Panc1 (cell line): ENCODE measurements around the gene VPS51. TPM values are rescaled to one million over a fixed set of nuclear protein-coding genes. Genes with fewer than 3 reads are reported as not detected.

Source experiments
- ATAC-seq: fragments of 200-7000 bp; cut with Tn5 transposase; 2 replicates; pipeline ENCODE4 v1.9.1; 2020; ENCODE audit warnings: mild to moderate bottlenecking, moderate library complexity
- BruUV-seq: library from RNA; stranded (reverse); fragments of 400-500 nt; replicated peaks from 2 replicates; lab custom pipeline; 2021; lab: Mats Ljungman, UMichigan
- CTCF ChIA-PET: fragments of 300-600 bp; sonication (Branson Sonifier 250); formaldehyde crosslinking; loops from one replicate; lab custom pipeline; 2022; ENCODE audit warnings: antibody characterized with exemption; lab: Charles Lee
- POLR2A ChIA-PET: fragments of 300-600 bp; sonication (Branson Sonifier 250); formaldehyde crosslinking; loops from one replicate; lab custom pipeline; 2022; ENCODE audit warnings: antibody characterized with exemption; lab: Charles Lee
- DNase-seq: peaks from one replicate; pipeline ENCODE4 v3.0.0-alpha.2; 2010; ENCODE audit warnings: low read depth, low spot score
- H3K27ac ChIP-seq: 2 replicates; pipeline ENCODE4 v1.5.1; 2011; ENCODE audit warnings: mild to moderate bottlenecking, low read length, inconsistent platforms
- H3K27me3 ChIP-seq: fragments of 200-500 bp; sonication (Bioruptor generic); 2 replicates; pipeline ENCODE4 v1.6.0; 2014; ENCODE audit warnings: low read length, inconsistent platforms; ENCODE audit not compliant: control insufficient read depth, insufficient read depth
- H3K36me3 ChIP-seq: fragments of 200-500 bp; sonication (Bioruptor generic); 2 replicates; pipeline ENCODE4 v1.5.1; 2014; ENCODE audit warnings: inconsistent platforms, mild to moderate bottlenecking, low read length, moderate library complexity; ENCODE audit not compliant: control insufficient read depth, insufficient read depth
- H3K4me1 ChIP-seq: 2 replicates; pipeline ENCODE4 v1.5.1; 2011; ENCODE audit warnings: inconsistent platforms, mild to moderate bottlenecking, low read length, moderate library complexity; ENCODE audit not compliant: control insufficient read depth, insufficient read depth
- H3K4me3 ChIP-seq, 2 experiments: 2 replicates each; pipeline ENCODE4 v1.5.1; 2011 to 2012; ENCODE audit warnings: low read depth in 2 of 2, low read length in 2 of 2, mild to moderate bottlenecking in 2 of 2, inconsistent platforms in 1 of 2, moderate library complexity in 1 of 2
- H3K9me3 ChIP-seq: fragments of 200-500 bp; sonication (Bioruptor generic); 2 replicates; pipeline ENCODE4 v1.5.1; 2014; ENCODE audit warnings: low read depth, mild to moderate bottlenecking, inconsistent platforms, low read length, moderate library complexity; ENCODE audit not compliant: control insufficient read depth, insufficient read depth
- CTCF ChIP-seq: fragments of 450-650 bp; IDR thresholded peaks from 2 replicates; pipeline ENCODE4 v1.5.1; 2017; ENCODE audit warnings: mild to moderate bottlenecking
- POLR2AphosphoS5 ChIP-seq: IDR thresholded peaks from 2 replicates; pipeline ENCODE4 v1.6.1; 2012; ENCODE audit warnings: mild to moderate bottlenecking, low read depth, low read length, moderate library complexity
- SIN3A ChIP-seq: IDR thresholded peaks from 2 replicates; pipeline ENCODE4 v1.6.1; 2012; ENCODE audit warnings: low read depth, mild to moderate bottlenecking, low read length, moderate library complexity, borderline replicate concordance; ENCODE audit not compliant: insufficient read depth
- TCF7L2 ChIP-seq: IDR thresholded peaks from 2 replicates; pipeline ENCODE4 v1.6.1; 2011; ENCODE audit warnings: mild to moderate bottlenecking, low read depth, low read length, inconsistent platforms
- in situ Hi-C: cut with HindIII; loops from 2 replicates; pipeline ENCODE4 v1.10.0; 2016; ENCODE audit warnings: low sequenced_read_pairs, low pct_unique_long_range_greater_than_20kb
- intact Hi-C: fragments of 100-400 bp; cut with micrococcal nuclease; formaldehyde crosslinking; loops from one replicate; pipeline ENCODE4 v1.10.0; 2022; ENCODE audit not compliant: unreplicated experiment
- total RNA-seq: library from RNA; stranded (reverse); gene quantifications from one replicate; pipeline ENCODE4 v1.2.1, GENCODE V29; 2021; ENCODE audit not compliant: unreplicated experiment
- TF ChIP-seq, protein P1 (sequence below), 2 experiments: IDR thresholded peaks; 2 replicates each; pipeline ENCODE4 v1.6.1; 2011 to 2012; ENCODE audit warnings: low read depth in 2 of 2, control low read depth in 1 of 2, low read length in 1 of 2, mild to moderate bottlenecking in 1 of 2, moderate library complexity in 1 of 2; ENCODE audit not compliant: insufficient read depth in 1 of 2

VPS51 gene
- total RNA-seq, 1 experiment from 2014 or later: 101 TPM

GRCh38 chr11:65136515-65137096 is 40.6 kb downstream of the VPS51 start:
- peaks cover 16% of the 10 kb centered on the region for H3K4me1 ChIP-seq
- no peaks in the 10 kb centered on the region for H3K9me3 ChIP-seq
- POLR2A ChIA-PET: interaction anchor here (0.7 kb wide), 1 partner anchor 361 kb away, joined by 10 read pairs; no protein-coding TSS in a partner anchor
- no peak overlapping the region for H3K27ac ChIP-seq
- TF ChIP-seq, protein P1, sequence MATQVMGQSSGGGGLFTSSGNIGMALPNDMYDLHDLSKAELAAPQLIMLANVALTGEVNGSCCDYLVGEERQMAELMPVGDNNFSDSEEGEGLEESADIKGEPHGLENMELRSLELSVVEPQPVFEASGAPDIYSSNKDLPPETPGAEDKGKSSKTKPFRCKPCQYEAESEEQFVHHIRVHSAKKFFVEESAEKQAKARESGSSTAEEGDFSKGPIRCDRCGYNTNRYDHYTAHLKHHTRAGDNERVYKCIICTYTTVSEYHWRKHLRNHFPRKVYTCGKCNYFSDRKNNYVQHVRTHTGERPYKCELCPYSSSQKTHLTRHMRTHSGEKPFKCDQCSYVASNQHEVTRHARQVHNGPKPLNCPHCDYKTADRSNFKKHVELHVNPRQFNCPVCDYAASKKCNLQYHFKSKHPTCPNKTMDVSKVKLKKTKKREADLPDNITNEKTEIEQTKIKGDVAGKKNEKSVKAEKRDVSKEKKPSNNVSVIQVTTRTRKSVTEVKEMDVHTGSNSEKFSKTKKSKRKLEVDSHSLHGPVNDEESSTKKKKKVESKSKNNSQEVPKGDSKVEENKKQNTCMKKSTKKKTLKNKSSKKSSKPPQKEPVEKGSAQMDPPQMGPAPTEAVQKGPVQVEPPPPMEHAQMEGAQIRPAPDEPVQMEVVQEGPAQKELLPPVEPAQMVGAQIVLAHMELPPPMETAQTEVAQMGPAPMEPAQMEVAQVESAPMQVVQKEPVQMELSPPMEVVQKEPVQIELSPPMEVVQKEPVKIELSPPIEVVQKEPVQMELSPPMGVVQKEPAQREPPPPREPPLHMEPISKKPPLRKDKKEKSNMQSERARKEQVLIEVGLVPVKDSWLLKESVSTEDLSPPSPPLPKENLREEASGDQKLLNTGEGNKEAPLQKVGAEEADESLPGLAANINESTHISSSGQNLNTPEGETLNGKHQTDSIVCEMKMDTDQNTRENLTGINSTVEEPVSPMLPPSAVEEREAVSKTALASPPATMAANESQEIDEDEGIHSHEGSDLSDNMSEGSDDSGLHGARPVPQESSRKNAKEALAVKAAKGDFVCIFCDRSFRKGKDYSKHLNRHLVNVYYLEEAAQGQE (IDR thresholded peaks at IDR 0.05; ENCODE audit: insufficient read depth in 1 of 2, low read depth in 2 of 2, low read length in 1 of 2): no peak
- TF ChIP-seq POLR2AphosphoS5 (no peak), TCF7L2 (no peak), CTCF (no peak), SIN3A (no peak)
- ATAC-seq (no peak), DNase-seq (no peak)
- no TSS peak for BruUV-seq
- H3K4me3 ChIP-seq: no peak overlapping the region
- H3K27me3 ChIP-seq: no peaks in the 10 kb centered on the region
- in situ Hi-C loops: no loop called here
- peaks cover 4% of the 10 kb centered on the region; the same call in 1 of the 2 replicates for H3K36me3 ChIP-seq
- CTCF ChIA-PET: no interaction called here
- intact Hi-C loops: loop anchor here (10.0 kb wide), 1 partner anchor 48 kb away; the partner anchor contains the start of gene CAPN1

- no TSS peak for BruUV-seq
- no peaks in the 10 kb centered on the region for H3K9me3 ChIP-seq
- in situ Hi-C loops: no loop called here
- intact Hi-C loops: no loop called here
- ChIA-PET POLR2A (no interaction called here), CTCF (no interaction called here)
- DNase-seq (no peak), ATAC-seq (no peak)
- no peaks in the 10 kb centered on the region for H3K4me1 ChIP-seq
- TF ChIP-seq CTCF (no peak), SIN3A (no peak), POLR2AphosphoS5 (no peak), TCF7L2 (no peak)
- TF ChIP-seq, protein P1 (IDR thresholded peaks at IDR 0.05; ENCODE audit: insufficient read depth in 1 of 2, low read depth in 2 of 2, low read length in 1 of 2): no peak
- no peak overlapping the region for H3K27ac ChIP-seq
- no peak overlapping the region for H3K4me3 ChIP-seq
- no peaks in the 10 kb centered on the region for H3K27me3 ChIP-seq
- no peaks in the 10 kb centered on the region for H3K36me3 ChIP-seq
Observed at GRCh38 chr11:65141896-65142494, 46.0 kb downstream of the VPS51 start.
